Heart right ventricle (tissue), 16 donors: ENCODE results near the gene CFAP73. TPM values are rescaled to one million over a fixed set of nuclear protein-coding genes. Genes with fewer than 3 reads are reported as not detected.

Source experiments
- ATAC-seq, 8 donors: fragments of 200-7000 bp; cut with Tn5 transposase; one replicate each; pipeline ENCODE4 v1.9.1; 2020; ENCODE audit warnings: mild to moderate bottlenecking in 8 of 8, moderate library complexity in 8 of 8, moderate number of reproducible peaks in 1 of 8
- DNase-seq, 2 donors: peaks; one replicate each; pipeline ENCODE4 v3.0.0-alpha.2; 2020
- H3K27ac ChIP-seq, 10 donors: fragments of 200-600 bp; sonication (generic) in 2 of 10; one replicate each; pipeline versions ENCODE4 v1.5.0 to v1.8.0; 2020 to 2022; ENCODE audit warnings: mild to moderate bottlenecking in 3 of 10
- H3K27me3 ChIP-seq, 7 donors: fragments of 200-600 bp; one replicate each; pipeline ENCODE4 v1.8.0; 2021 to 2022; ENCODE audit warnings: mild to moderate bottlenecking in 2 of 7
- H3K36me3 ChIP-seq, 9 donors: fragments of 200-600 bp; sonication (generic) in 1 of 9; one replicate each; pipeline versions ENCODE4 v1.5.0 to v1.8.0; 2020 to 2022; ENCODE audit warnings: mild to moderate bottlenecking in 2 of 9
- H3K4me1 ChIP-seq, 9 donors: fragments of 200-600 bp; sonication (generic) in 1 of 9; one replicate each; pipeline versions ENCODE4 v1.5.0 to v1.8.0; 2020 to 2022; ENCODE audit warnings: mild to moderate bottlenecking in 4 of 9
- H3K4me3 ChIP-seq, 10 donors: fragments of 200-600 bp; sonication (generic) in 2 of 10; one replicate each; pipeline versions ENCODE4 v1.5.0 to v1.8.0; 2020 to 2022; ENCODE audit warnings: mild to moderate bottlenecking in 7 of 10, moderate library complexity in 2 of 10
- H3K9me3 ChIP-seq, 11 donors: fragments of 200-600 bp in 10 of 11; sonication (generic) in 2 of 11; one replicate each; pipeline versions ENCODE4 v1.5.0 to v1.8.0; 2013 to 2022; ENCODE audit warnings: mild to moderate bottlenecking in 2 of 11, control low read depth in 1 of 11, moderate library complexity in 1 of 11
- CTCF ChIP-seq, 9 donors: fragments of 200-600 bp; sonication (generic) in 2 of 9; IDR thresholded peaks; one replicate each; pipeline versions ENCODE4 v1.5.0 to v1.8.0; 2021 to 2022; ENCODE audit warnings: antibody characterized with exemption in 9 of 9, mild to moderate bottlenecking in 5 of 9, moderate library complexity in 1 of 9
- WGBS, 2 donors: extraction: QIAGEN DNeasy Blood & Tissue Kit; methylation state at CpG; one replicate each; pipeline ENCODE4 v1.1.7; 2013; ENCODE audit warnings: inconsistent platforms in 1 of 2; 5-methylcytosine and 5-hydroxymethylcytosine counted together
- intact Hi-C, 10 donors: fragments of 100-400 bp; cut with DNase I; formaldehyde crosslinking; loops; one replicate each; pipeline versions ENCODE4 v1.11.1 to v1.14.2; 2022
- polyA plus RNA-seq, 2 donors: library from polyadenylated mRNA; stranded (reverse); fragments of 200-250 nt; gene quantifications; one replicate each; pipeline ENCODE4 v1.2.3, GENCODE V29; 2013
- total RNA-seq, 10 donors: library from RNA; stranded (reverse); fragmentation: NEBNext Ultra II Directional in 3 of 10; extraction: Animal tissue kit (Norgen Biotek cat#: 25700) in 3 of 10; gene quantifications; one replicate each; pipeline versions ENCODE4 v1.2.1 to v1.2.4, GENCODE V29; 2021 to 2023
- donor health status: Arrhythmogenic right ventricular cardiomyopathy.
- donor health status: ischemic (EF 13 %, LVEDD 7.1; RV severe dilation, severe dysfunction).
- donor health status: healthy with polysubstance abuse.
- donor health status: DM: no; HTN: yes; CAD: no.
- donor health status: DM: no; HTN: no; CAD: no.
- donor health status: ischemic (EF 25% LVEDD 6.9; RV normal size, moderate dysfunction).
- donor health status: ischemic (EF 25% LVEDD 5.7; RV mildly dilated, moderate dysfunction).
- donor health status: healthy.
- donor health status: DM: yes; HTN: yes; CAD: no.
- donor health status: Ischemic cardiomyopathy.
- donor health status: ischemic (EF 35%, LVEDD 5.7; RV mildly dilated, moderate dysfunction).
- donor health status: nonischemic (EF 11% LVEDD 7.7; RV severe dilation, severe dysfunction).
- donor health status: DM: yes; HTN: yes; CAD: no.
- donor health status: PGD.
- donor health status: ischemic (EF 29% LVEDD 5.4; RV normal size, mild dysfunction).
- donor health status: nonischemic (EF 23%, LVEDD 6.1; RV moderate dilation, normal function).

Gene CFAP73
- total and polyA plus RNA-seq, 12 donors: 0.10 TPM; not detected in 11

GRCh38 chr12:113142173-113142885, 7.2 kb upstream of the CFAP73 start:
- Histone ChIP-seq H3K27ac (peak overlapping the region in 1 of 10 donors; percentile 85), H3K36me3 (no peaks in the 10 kb centered on the region), H3K4me3 (no peak overlapping the region), H3K9me3 (peaks cover 0 to 6% (median 0%) of the 10 kb centered on the region in 11 donors), H3K27me3 (peaks cover 0 to 20% (median 2%) of the 10 kb centered on the region in 7 donors), H3K4me1 (peaks cover 0 to 20% (median 0%) of the 10 kb centered on the region in 9 donors)
- intact Hi-C loops: no loop called here
- TF ChIP-seq CTCF (IDR thresholded peaks at IDR 0.05): no peak
- 57 to 58% methylated on average over 17 of the region's 17 CpGs for WGBS, 2 donors
- ATAC-seq (peak; percentile 31 to 75 (median 52)), DNase-seq (peak in 1 of 2 donors; percentile 38)

GRCh38 chr12:113142886-113143332, 6.6 kb upstream of the CFAP73 start:
- H3K9me3 ChIP-seq: peaks cover 0 to 8% (median 0%) of the 10 kb centered on the region in 11 donors
- peaks cover 0 to 20% (median 0%) of the 10 kb centered on the region in 9 donors for H3K4me1 ChIP-seq
- intact Hi-C loops: no loop called here
- H3K36me3 ChIP-seq: no peaks in the 10 kb centered on the region
- DNase-seq (no peak), ATAC-seq (peak in 5 of 8 donors; percentile 16 to 35 (median 27))
- TF ChIP-seq CTCF (IDR thresholded peaks at IDR 0.05): no peak
- peaks cover 0 to 16% (median 0%) of the 10 kb centered on the region in 7 donors for H3K27me3 ChIP-seq
- 64 to 76% methylated on average over 5 of the region's 5 CpGs for WGBS, 2 donors
- H3K4me3 ChIP-seq: no peak overlapping the region
- H3K27ac ChIP-seq: peak overlapping the region in 1 of 10 donors; percentile 85

GRCh38 chr12:113143959-113144358, 5.6 kb upstream of the CFAP73 start:
- no peak for ATAC-seq
- no peaks in the 10 kb centered on the region for H3K36me3 ChIP-seq
- peaks cover 0 to 20% (median 0%) of the 10 kb centered on the region in 9 donors for H3K4me1 ChIP-seq
- no peak overlapping the region for H3K27ac ChIP-seq
- no peak for TF ChIP-seq CTCF (IDR thresholded peaks at IDR 0.05)
- no peak overlapping the region for H3K4me3 ChIP-seq
- H3K9me3 ChIP-seq: peaks cover 0 to 8% (median 0%) of the 10 kb centered on the region in 11 donors
- H3K27me3 ChIP-seq: peaks cover 0 to 15% (median 0%) of the 10 kb centered on the region in 7 donors
- no peak for DNase-seq
- WGBS, 2 donors: 89 to 94% methylated on average over 8 of the region's 8 CpGs
- intact Hi-C loops: no loop called here

GRCh38 chr12:113144806-113145205, 4.7 kb upstream of the CFAP73 start:
- intact Hi-C loops: no loop called here
- H3K9me3 ChIP-seq: peaks cover 0 to 8% (median 0%) of the 10 kb centered on the region in 11 donors
- no peak overlapping the region for H3K4me3 ChIP-seq
- no peak for TF ChIP-seq CTCF (IDR thresholded peaks at IDR 0.05)
- H3K27ac ChIP-seq: no peak overlapping the region
- no peaks in the 10 kb centered on the region for H3K36me3 ChIP-seq
- peaks cover 0 to 19% (median 5%) of the 10 kb centered on the region in 7 donors for H3K27me3 ChIP-seq
- peaks cover 0 to 20% (median 6%) of the 10 kb centered on the region in 9 donors for H3K4me1 ChIP-seq
- WGBS, 2 donors: 74 to 75% methylated on average over 5 of the region's 5 CpGs
- ATAC-seq (no peak), DNase-seq (no peak)
